Activated CD4-positive, alpha-beta T cell treated with anti-CD3 and anti-CD28 coated beads, Interleukin-2, amount 10 ng/mL, durations not matched to agents 7 days and 5 days (primary cell): ENCODE measurements around the gene CDH13. TPM values are rescaled to one million over a fixed set of nuclear protein-coding genes. Genes with fewer than 3 reads are reported as not detected.

Source experiments
- CTCF ChIA-PET: fragments of 350-600 bp; sonication (Branson Sonifier 250); formaldehyde crosslinking; loops from one replicate; lab custom pipeline; 2021; ENCODE audit warnings: antibody characterized with exemption; lab: Charles Lee
- POLR2A ChIA-PET: fragments of 350-600 bp; sonication (Branson Sonifier 250); formaldehyde crosslinking; loops from one replicate; lab custom pipeline; 2021; ENCODE audit warnings: antibody characterized with exemption; lab: Charles Lee
- DNase-seq: peaks from one replicate; pipeline ENCODE4 v3.0.0-alpha.2; 2020
- H3K27ac Mint-ChIP-seq: one replicate; pipeline ENCODE4 v1.8.0; 2021; ENCODE audit warnings: mild to moderate bottlenecking, moderate library complexity, mixed read lengths
- H3K27me3 Mint-ChIP-seq: one replicate; pipeline ENCODE4 v1.8.0; 2021; ENCODE audit warnings: mixed read lengths
- H3K36me3 Mint-ChIP-seq: one replicate; pipeline ENCODE4 v1.8.0; 2021; ENCODE audit warnings: low read depth, mixed read lengths
- H3K4me1 Mint-ChIP-seq: one replicate; pipeline ENCODE4 v1.8.0; 2021; ENCODE audit warnings: mixed read lengths
- H3K4me3 Mint-ChIP-seq: one replicate; pipeline ENCODE4 v1.8.0; 2021; ENCODE audit warnings: mild to moderate bottlenecking, moderate library complexity, mixed read lengths
- H3K9me3 Mint-ChIP-seq: one replicate; pipeline ENCODE4 v1.8.0; 2021; ENCODE audit warnings: mixed read lengths
- total RNA-seq, 2 experiments: library from RNA; stranded (reverse); gene quantifications; one replicate each; pipeline ENCODE4 v1.2.3, GENCODE V29; 2021

The CDH13 gene
- total RNA-seq, 2 experiments from 2014 or later: not detected

- no peaks in the 10 kb centered on the region for H3K36me3 Mint-ChIP-seq
- H3K27me3 Mint-ChIP-seq: no peaks in the 10 kb centered on the region
- CTCF ChIA-PET: no interaction called here
- H3K27ac Mint-ChIP-seq: no peak overlapping the region
- no peak for DNase-seq
- H3K4me3 Mint-ChIP-seq: no peak overlapping the region
- H3K9me3 Mint-ChIP-seq: no peaks in the 10 kb centered on the region
- POLR2A ChIA-PET: no interaction called here
- H3K4me1 Mint-ChIP-seq: no peaks in the 10 kb centered on the region
Observed at GRCh38 chr16:83271970-83272575, 645.3 kb downstream of the CDH13 start.

- no peaks in the 10 kb centered on the region for H3K36me3 Mint-ChIP-seq
- H3K27me3 Mint-ChIP-seq: no peaks in the 10 kb centered on the region
- H3K9me3 Mint-ChIP-seq: no peaks in the 10 kb centered on the region
- no peak for DNase-seq
- H3K4me1 Mint-ChIP-seq: no peaks in the 10 kb centered on the region
- POLR2A ChIA-PET: no interaction called here
- no peak overlapping the region for H3K27ac Mint-ChIP-seq
- no peak overlapping the region for H3K4me3 Mint-ChIP-seq
- CTCF ChIA-PET: no interaction called here
Observed at GRCh38 chr16:83272843-83273242, 646.1 kb downstream of the CDH13 start.

DNA sequence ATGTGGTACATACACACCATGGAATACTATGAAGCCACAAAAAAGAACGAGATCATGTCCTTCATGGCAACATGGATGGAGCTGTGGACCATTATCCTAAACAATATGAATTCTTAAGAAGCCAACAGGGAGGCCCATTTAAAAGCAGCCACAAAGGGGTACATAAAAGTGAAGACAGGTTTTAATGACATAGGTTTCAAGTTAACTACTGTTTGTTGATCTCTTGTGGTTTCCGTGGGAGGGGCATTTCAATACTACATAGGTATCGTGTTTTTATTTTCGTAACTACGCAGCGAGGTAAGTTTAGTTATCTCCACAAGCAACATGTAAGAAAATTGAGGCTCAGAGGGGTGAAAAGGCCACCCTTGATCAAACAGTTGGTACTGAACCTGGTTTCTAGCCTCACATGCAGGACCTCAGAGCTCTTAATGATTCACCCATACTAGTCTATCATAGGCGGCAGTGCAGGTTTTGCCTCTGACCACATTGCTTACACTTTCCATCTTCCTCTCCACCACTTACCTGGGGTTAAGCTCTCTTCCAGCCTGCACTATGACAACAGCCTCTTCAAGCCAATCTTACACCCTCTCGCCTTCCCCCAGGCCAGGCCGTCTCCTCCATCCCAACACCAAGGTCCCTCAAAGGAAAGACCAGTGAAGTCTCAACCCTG lies 646.9 kb downstream of the CDH13 start:
- no peaks in the 10 kb centered on the region for H3K36me3 Mint-ChIP-seq
- CTCF ChIA-PET: no interaction called here
- POLR2A ChIA-PET: no interaction called here
- no peak overlapping the region for H3K4me3 Mint-ChIP-seq
- H3K4me1 Mint-ChIP-seq: no peaks in the 10 kb centered on the region
- no peaks in the 10 kb centered on the region for H3K27me3 Mint-ChIP-seq
- no peaks in the 10 kb centered on the region for H3K9me3 Mint-ChIP-seq
- no peak overlapping the region for H3K27ac Mint-ChIP-seq
- no peak for DNase-seq

GRCh38 chr16:83279251-83279650 lies 652.5 kb downstream of the CDH13 start:
- ChIA-PET CTCF (interaction anchor here (0.6 kb wide), 1 partner anchor 16 kb away, joined by 3 read pairs; no protein-coding TSS in a partner anchor), POLR2A (no interaction called here)
- no peak overlapping the region for H3K27ac Mint-ChIP-seq
- no peak for DNase-seq
- no peaks in the 10 kb centered on the region for H3K27me3 Mint-ChIP-seq
- H3K36me3 Mint-ChIP-seq: no peaks in the 10 kb centered on the region
- H3K4me3 Mint-ChIP-seq: no peak overlapping the region
- H3K4me1 Mint-ChIP-seq: no peaks in the 10 kb centered on the region
- H3K9me3 Mint-ChIP-seq: no peaks in the 10 kb centered on the region

DNA sequence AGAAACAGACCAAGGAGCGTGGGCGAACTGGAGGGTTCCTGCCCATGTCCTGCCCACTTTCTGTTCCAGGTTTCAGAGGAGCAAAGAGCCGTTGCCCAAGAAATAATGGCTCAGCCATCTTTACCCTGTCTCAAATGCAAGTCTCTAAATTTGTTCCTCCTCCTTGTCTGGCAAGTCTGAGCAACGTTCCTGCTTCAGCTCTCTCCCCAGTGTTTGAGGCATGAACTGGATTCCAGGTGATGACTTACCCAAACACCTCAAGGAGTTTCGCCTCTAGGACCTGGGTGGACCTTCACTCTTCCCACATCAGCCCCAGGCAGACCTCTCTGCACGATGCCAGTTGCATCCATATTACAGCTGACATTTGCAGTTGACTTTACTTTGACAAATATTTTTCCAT lies 659.2 kb downstream of the CDH13 start:
- ChIA-PET CTCF (no interaction called here), POLR2A (no interaction called here)
- Mint-ChIP-seq H3K4me1 (no peaks in the 10 kb centered on the region), H3K9me3 (no peaks in the 10 kb centered on the region), H3K4me3 (no peak overlapping the region), H3K36me3 (no peaks in the 10 kb centered on the region), H3K27ac (no peak overlapping the region), H3K27me3 (no peaks in the 10 kb centered on the region)
- no peak for DNase-seq

DNA sequence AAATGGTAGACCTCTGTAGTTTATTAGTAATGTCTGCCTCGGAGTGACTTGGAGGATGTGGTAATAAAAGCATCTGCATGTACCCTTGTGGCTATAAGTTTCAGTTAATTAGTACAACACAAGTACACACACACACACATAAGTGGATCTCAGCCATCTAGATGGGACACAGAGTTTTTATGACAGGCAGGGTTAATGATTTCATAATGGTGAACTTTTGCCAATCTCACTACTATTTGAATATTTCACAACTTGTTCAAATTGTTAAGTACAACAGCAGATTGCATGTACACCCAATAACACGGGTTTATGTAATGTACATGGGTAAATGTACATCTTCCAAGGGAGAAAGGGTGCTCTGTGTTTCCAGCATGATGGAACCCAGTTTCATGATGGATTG lies 669.7 kb downstream of the CDH13 start:
- Mint-ChIP-seq H3K36me3 (no peaks in the 10 kb centered on the region), H3K4me3 (no peak overlapping the region), H3K27me3 (no peaks in the 10 kb centered on the region), H3K4me1 (no peaks in the 10 kb centered on the region), H3K9me3 (no peaks in the 10 kb centered on the region), H3K27ac (no peak overlapping the region)
- DNase-seq: no peak
- POLR2A ChIA-PET: no interaction called here
- CTCF ChIA-PET: no interaction called here

DNA sequence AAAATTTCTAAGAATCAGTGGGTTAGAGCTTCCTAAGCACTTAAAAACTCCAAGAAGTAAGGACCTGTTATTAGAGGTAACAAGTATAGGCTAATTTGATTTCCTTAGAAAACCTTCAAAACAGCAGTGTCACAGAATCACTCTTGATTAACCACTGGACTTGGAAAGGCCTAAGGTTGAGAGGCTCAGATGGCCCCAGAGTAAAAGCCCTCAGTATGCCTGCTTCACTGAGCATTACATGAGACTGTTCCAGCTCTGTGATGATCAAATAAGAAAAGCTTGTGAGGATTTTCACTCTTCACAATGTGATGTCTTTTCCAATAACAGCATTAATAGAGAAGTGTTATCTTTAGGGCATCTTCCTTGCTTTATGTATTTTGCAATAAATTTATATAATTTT lies 671.8 kb downstream of the CDH13 start:
- ChIA-PET CTCF (interaction anchor here (0.5 kb wide), 1 partner anchor 162 kb away, joined by 3 read pairs; no protein-coding TSS in a partner anchor), POLR2A (no interaction called here)
- no peaks in the 10 kb centered on the region for H3K27me3 Mint-ChIP-seq
- H3K36me3 Mint-ChIP-seq: no peaks in the 10 kb centered on the region
- H3K4me1 Mint-ChIP-seq: no peaks in the 10 kb centered on the region
- no peak overlapping the region for H3K4me3 Mint-ChIP-seq
- H3K27ac Mint-ChIP-seq: no peak overlapping the region
- no peaks in the 10 kb centered on the region for H3K9me3 Mint-ChIP-seq
- no peak for DNase-seq

DNA sequence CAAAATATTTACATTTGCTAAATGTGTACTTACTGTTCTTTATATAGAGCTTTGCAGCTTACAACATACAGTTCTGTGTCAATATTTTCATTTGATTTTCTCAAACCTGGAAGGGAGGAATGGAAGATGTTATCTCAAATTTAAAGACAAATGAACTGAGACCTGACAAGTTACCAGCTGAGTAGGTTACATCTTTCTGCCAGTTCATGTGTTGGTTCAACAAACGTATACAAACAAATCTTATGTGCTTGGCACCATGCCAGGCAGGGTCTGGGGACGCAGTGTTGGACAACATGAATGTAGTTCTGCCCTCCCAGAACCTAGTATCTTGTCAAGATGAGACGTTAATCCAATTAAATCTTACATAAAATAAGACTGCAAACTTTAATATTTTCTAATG lies 673.6 kb downstream of the CDH13 start:
- DNase-seq: no peak
- Mint-ChIP-seq H3K4me1 (no peaks in the 10 kb centered on the region), H3K36me3 (no peaks in the 10 kb centered on the region), H3K4me3 (no peak overlapping the region), H3K27ac (no peak overlapping the region), H3K27me3 (no peaks in the 10 kb centered on the region), H3K9me3 (no peaks in the 10 kb centered on the region)
- ChIA-PET CTCF (no interaction called here), POLR2A (no interaction called here)

DNA sequence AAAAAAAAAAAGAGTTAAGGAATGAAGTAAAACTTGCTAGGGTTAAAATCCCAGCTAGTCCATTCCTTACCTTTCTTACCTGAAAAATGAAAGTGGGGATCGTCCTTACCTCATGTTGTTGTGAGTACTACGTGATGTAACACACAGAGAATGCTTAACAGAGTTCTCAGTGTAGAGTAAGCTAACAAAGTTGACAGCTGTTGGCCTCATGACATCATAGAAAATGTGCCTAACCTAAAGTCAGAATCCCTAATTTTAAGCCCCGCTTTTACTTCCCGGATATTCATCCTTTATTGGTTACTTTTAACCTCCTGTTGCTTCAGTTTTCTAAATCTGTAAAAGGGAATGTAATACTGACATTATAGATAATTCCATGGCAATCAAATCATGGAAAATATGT lies 675.2 kb downstream of the CDH13 start:
- Mint-ChIP-seq H3K36me3 (no peaks in the 10 kb centered on the region), H3K9me3 (no peaks in the 10 kb centered on the region), H3K27me3 (no peaks in the 10 kb centered on the region), H3K4me3 (no peak overlapping the region), H3K4me1 (no peaks in the 10 kb centered on the region), H3K27ac (no peak overlapping the region)
- DNase-seq: no peak
- POLR2A ChIA-PET: no interaction called here
- CTCF ChIA-PET: no interaction called here

DNA sequence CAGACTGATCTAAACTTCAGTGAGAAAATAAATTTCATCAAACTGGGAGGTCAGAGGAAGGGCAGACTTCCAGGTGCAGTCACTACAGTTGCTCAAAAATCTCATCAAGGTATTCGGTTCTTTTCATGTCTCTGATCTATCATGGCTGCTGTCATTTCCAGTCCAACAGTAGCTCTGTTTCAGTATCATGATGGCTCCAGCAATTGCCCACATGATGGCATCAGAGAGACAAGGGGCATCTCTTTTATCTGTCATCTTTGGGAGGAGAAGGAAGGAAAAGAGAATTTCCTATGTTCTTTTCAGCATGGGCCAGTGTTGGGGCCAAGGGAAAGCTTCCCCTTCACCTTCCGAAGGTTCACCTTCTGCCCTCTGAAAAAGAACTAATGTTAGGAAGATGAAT lies 676.1 kb downstream of the CDH13 start:
- ChIA-PET POLR2A (no interaction called here), CTCF (no interaction called here)
- DNase-seq: no peak
- Mint-ChIP-seq H3K9me3 (no peaks in the 10 kb centered on the region), H3K27me3 (no peaks in the 10 kb centered on the region), H3K27ac (no peak overlapping the region), H3K4me3 (no peak overlapping the region), H3K36me3 (no peaks in the 10 kb centered on the region), H3K4me1 (no peaks in the 10 kb centered on the region)

- H3K27me3 Mint-ChIP-seq: no peaks in the 10 kb centered on the region
- no peaks in the 10 kb centered on the region for H3K4me1 Mint-ChIP-seq
- POLR2A ChIA-PET: no interaction called here
- no peak for DNase-seq
- H3K4me3 Mint-ChIP-seq: no peak overlapping the region
- H3K36me3 Mint-ChIP-seq: no peaks in the 10 kb centered on the region
- H3K9me3 Mint-ChIP-seq: no peaks in the 10 kb centered on the region
- CTCF ChIA-PET: no interaction called here
- no peak overlapping the region for H3K27ac Mint-ChIP-seq
Observed at GRCh38 chr16:83305092-83305491, 678.3 kb downstream of the CDH13 start.

GRCh38 chr16:83306961-83307593 lies 680.3 kb downstream of the CDH13 start:
- no peaks in the 10 kb centered on the region for H3K36me3 Mint-ChIP-seq
- H3K4me3 Mint-ChIP-seq: no peak overlapping the region

DNA sequence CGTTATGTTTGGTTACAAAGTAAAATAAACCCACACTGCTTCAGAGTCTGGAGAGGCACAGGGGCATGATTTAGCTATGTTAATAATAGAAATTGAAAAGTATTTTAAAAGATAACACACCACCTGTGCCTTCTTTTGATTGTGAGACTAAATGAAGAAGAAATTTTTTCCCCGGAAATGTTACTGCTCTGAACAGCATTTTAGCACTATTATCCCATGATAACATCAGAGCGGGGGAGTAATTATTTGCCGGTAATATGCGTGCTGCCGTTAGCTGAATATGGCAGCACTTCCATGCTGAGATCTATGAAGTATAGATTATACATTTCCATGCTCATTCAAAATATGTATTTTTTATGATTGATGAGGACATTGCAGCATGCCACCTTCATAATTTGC lies 680.8 kb downstream of the CDH13 start:
- no peaks in the 10 kb centered on the region for H3K4me1 Mint-ChIP-seq
- no peak for DNase-seq
- no peak overlapping the region for H3K4me3 Mint-ChIP-seq
- H3K36me3 Mint-ChIP-seq: no peaks in the 10 kb centered on the region
- CTCF ChIA-PET: no interaction called here
- POLR2A ChIA-PET: no interaction called here
- no peaks in the 10 kb centered on the region for H3K9me3 Mint-ChIP-seq
- H3K27me3 Mint-ChIP-seq: no peaks in the 10 kb centered on the region
- no peak overlapping the region for H3K27ac Mint-ChIP-seq

More at GRCh38 chr16:83306961-83307593, 680.3 kb downstream of the CDH13 start:
- Mint-ChIP-seq H3K4me1 (no peaks in the 10 kb centered on the region), H3K27me3 (no peaks in the 10 kb centered on the region), H3K9me3 (no peaks in the 10 kb centered on the region), H3K27ac (no peak overlapping the region)
- ChIA-PET POLR2A (no interaction called here), CTCF (no interaction called here)
- DNase-seq: no peak
